Tibial nerve (tissue), 4 donors: ENCODE data around the gene NR2C2.

Experiments used
- EP300 ChIP-seq, 2 donors: sonication (generic); formaldehyde crosslinking; IDR thresholded peaks; one replicate each; pipeline ENCODE4 v1.6.1; 2017; ENCODE audit warnings: antibody characterized with exemption in 2 of 2, mild to moderate bottlenecking in 1 of 2
- POLR2A ChIP-seq, 2 donors: fragments of 450-650 bp; IDR thresholded peaks; one replicate each; pipeline ENCODE4 v1.6.1; 2017; ENCODE audit warnings: antibody characterized with exemption in 2 of 2, mild to moderate bottlenecking in 2 of 2, moderate library complexity in 2 of 2
- TF ChIP-seq, protein P1 (sequence below), 5 experiments: fragments of 200-600 bp in 3 of 5; fragments of 450-650 bp in 2 of 5; sonication (generic) in 3 of 5; IDR thresholded peaks; one replicate each; pipeline ENCODE4 v1.5.1; 2016 to 2019; ENCODE audit warnings: antibody characterized with exemption in 5 of 5, mild to moderate bottlenecking in 3 of 5, moderate library complexity in 2 of 5

DNA sequence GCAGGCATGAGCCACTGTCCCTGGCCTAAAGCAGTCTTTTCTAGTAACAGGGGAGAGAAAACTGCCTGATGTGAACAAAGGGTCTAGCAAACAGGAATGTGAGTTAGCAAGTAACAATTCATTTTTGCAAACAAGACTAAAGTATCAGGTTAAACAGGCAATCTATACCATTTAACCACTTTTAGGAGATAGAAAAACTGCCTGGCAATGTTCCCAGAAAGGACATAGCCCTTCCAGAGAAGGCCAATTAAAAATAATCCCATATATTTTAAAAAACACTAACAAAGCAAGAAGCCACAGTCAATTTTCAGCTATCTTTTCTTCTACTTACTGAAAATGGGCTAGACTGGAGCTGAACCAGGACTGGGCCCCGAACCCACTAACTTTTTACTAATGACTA, 145.3 kb downstream of the NR2C2 start:
- TF ChIP-seq, protein P1, sequence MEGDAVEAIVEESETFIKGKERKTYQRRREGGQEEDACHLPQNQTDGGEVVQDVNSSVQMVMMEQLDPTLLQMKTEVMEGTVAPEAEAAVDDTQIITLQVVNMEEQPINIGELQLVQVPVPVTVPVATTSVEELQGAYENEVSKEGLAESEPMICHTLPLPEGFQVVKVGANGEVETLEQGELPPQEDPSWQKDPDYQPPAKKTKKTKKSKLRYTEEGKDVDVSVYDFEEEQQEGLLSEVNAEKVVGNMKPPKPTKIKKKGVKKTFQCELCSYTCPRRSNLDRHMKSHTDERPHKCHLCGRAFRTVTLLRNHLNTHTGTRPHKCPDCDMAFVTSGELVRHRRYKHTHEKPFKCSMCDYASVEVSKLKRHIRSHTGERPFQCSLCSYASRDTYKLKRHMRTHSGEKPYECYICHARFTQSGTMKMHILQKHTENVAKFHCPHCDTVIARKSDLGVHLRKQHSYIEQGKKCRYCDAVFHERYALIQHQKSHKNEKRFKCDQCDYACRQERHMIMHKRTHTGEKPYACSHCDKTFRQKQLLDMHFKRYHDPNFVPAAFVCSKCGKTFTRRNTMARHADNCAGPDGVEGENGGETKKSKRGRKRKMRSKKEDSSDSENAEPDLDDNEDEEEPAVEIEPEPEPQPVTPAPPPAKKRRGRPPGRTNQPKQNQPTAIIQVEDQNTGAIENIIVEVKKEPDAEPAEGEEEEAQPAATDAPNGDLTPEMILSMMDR (IDR thresholded peaks at IDR 0.05) = no peak
- TF ChIP-seq POLR2A (IDR thresholded peaks at IDR 0.05) (no peak), EP300 (IDR thresholded peaks at IDR 0.05) (no peak)
